Hematopoietic multipotent progenitor cell treated with erythropoietin and hydrocortisone succinate and interleukin-3 and kit ligand, for 17 days (in vitro differentiated cells): Measurements from ENCODE around the gene TNS3.

Source experiments
- DNase-seq: peaks from one replicate; pipeline ENCODE4 v3.0.0-alpha.2; 2015; ENCODE audit warnings: low spot score

The TNS3 gene

GRCh38 chr7:47329320-47329926 lies 252.5 kb downstream of the TNS3 start:
- no peak for DNase-seq

- DNase-seq: no peak
Observed at GRCh38 chr7:47328392-47329319, 253.3 kb downstream of the TNS3 start.

- DNase-seq: no peak
Observed at GRCh38 chr7:47327698-47328391, 254.1 kb downstream of the TNS3 start.

- DNase-seq: no peak
Observed at GRCh38 chr7:47327346-47327697, 254.6 kb downstream of the TNS3 start.

GRCh38 chr7:47326808-47327207 lies 255.1 kb downstream of the TNS3 start:
- DNase-seq: no peak

- DNase-seq: no peak
Observed at GRCh38 chr7:47326220-47326619, 255.7 kb downstream of the TNS3 start.

- DNase-seq: no peak
Observed at GRCh38 chr7:47325337-47325736, 256.6 kb downstream of the TNS3 start.

- no peak for DNase-seq
Observed at GRCh38 chr7:47323904-47324303, 258.0 kb downstream of the TNS3 start.

- DNase-seq: no peak
Observed at GRCh38 chr7:47322731-47323130, 259.2 kb downstream of the TNS3 start.

GRCh38 chr7:47320296-47320695 lies 261.6 kb downstream of the TNS3 start:
- no peak for DNase-seq

- DNase-seq: no peak
Observed at GRCh38 chr7:47318395-47319182, 263.3 kb downstream of the TNS3 start.

- DNase-seq: no peak
Observed at GRCh38 chr7:47317487-47317886, 264.4 kb downstream of the TNS3 start.

GRCh38 chr7:47314728-47315607 lies 266.9 kb downstream of the TNS3 start:
- DNase-seq: no peak

GRCh38 chr7:47314248-47314647 lies 267.7 kb downstream of the TNS3 start:
- DNase-seq: no peak

- DNase-seq: no peak
Observed at GRCh38 chr7:47313564-47313963, 268.3 kb downstream of the TNS3 start.

GRCh38 chr7:47311891-47312290 lies 270.0 kb downstream of the TNS3 start:
- no peak for DNase-seq

- no peak for DNase-seq
Observed at GRCh38 chr7:47310020-47310419, 271.9 kb downstream of the TNS3 start.

- no peak for DNase-seq
Observed at GRCh38 chr7:47308808-47309207, 273.1 kb downstream of the TNS3 start.

- no peak for DNase-seq
Observed at GRCh38 chr7:47307311-47307710, 274.6 kb downstream of the TNS3 start.

- no peak for DNase-seq
Observed at GRCh38 chr7:47304727-47305719, 276.9 kb downstream of the TNS3 start.
